ENCODE data around the gene BICRA. TPM values are rescaled to one million over a fixed set of nuclear protein-coding genes. Genes with fewer than 3 reads are reported as not detected.
"Not testable (repeated sequence)": the region's sequence is repeated elsewhere in the genome, so short reads cannot be mapped to it uniquely, and the experiment has no call there.

BICRA gene
- total and polyA plus RNA-seq, 9 of the 15 experiments (the other 6 are each of a cell fraction or from before 2014, with no cell fraction given) = 0.01 to 8.8 (median 1.2) TPM

GRCh38 chr19:47663911-47664771, 55.2 kb downstream of the BICRA start (continued):
- TF ChIP-seq KLF13 (tag; IDR thresholded peaks at IDR 0.05; ENCODE audit: borderline replicate concordance, low read depth) (no peak), NRF1 (conservative IDR thresholded peaks at IDR 0.05 in 1 of 2, IDR thresholded peaks at IDR 0.05 in 1 of 2) (0 out of 4 replicates have a peak, but pooled peaks of 1 of the 2 experiments have one; percentile 16), SMAD2 (IDR thresholded peaks at IDR 0.05; ENCODE audit: low read depth, low read length) (no peak), TEAD4 (IDR thresholded peaks at IDR 0.05; ENCODE audit: low read length) (0 out of 2 replicates have a peak, but pooled peaks have one; percentile 22), TEAD4 (CRISPR knock-in tag; IDR thresholded peaks at IDR 0.05; ENCODE audit: borderline replicate concordance) (no peak), MEF2D (tag; conservative IDR thresholded peaks at IDR 0.05; ENCODE audit: low read depth) (peak; percentile 69; the same call in 1 of the 2 replicates), ATF3 (IDR thresholded peaks at IDR 0.05) (peak; percentile 97), ATF3 (CRISPR knock-in tag; conservative IDR thresholded peaks at IDR 0.05) (no peak)

DNA sequence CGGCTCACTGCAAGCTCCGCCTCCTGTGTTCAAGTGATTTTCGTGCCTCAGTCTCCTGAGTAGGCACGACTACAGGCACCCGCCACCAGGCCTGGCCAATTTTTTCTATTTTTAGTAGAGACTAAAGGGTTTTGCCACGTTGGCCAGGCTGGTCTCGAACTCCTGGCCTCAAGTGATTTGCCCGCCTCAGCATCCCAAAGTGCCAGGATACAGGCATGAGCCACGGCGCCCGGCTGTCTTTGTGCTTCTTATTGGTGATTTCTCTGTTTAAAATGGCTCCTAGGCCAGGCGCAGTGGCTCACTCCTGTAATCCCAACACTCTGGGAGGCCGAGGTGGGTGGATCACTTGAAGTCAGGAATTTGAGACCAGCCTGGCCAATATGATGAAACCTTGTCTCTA, 59.6 kb downstream of the BICRA start:
- in situ Hi-C loops (cut with MboI) = not testable (repeated sequence)

More for the DNA sequence above, 59.6 kb downstream of the BICRA start:
- H3K9me3 ChIP-seq (replicated peaks; ENCODE audit: control insufficient read depth, insufficient read depth, low read depth, low read length); BruUV-seq (replicated peaks); H3K4me2 ChIP-seq (ENCODE audit: insufficient read depth, low read length); H4K20me1 ChIP-seq (replicated peaks; ENCODE audit: control insufficient read depth, insufficient read depth, low read length); H3K27ac ChIP-seq (ENCODE audit: extremely low read depth, low read depth, low read length); H2AFZ ChIP-seq (ENCODE audit: low read depth, low read length); POLR2A ChIA-PET; H3K4me3 ChIP-seq; ATAC-seq; CTCF ChIA-PET (ENCODE audit: low intra/inter-chr PET ratio); H3K9ac ChIP-seq (ENCODE audit: insufficient read depth in 1 of 2, low read depth in 2 of 2, low read length in 2 of 2); FAIRE-seq; H3K36me3 ChIP-seq (ENCODE audit: control insufficient read depth, insufficient read depth, low read length); intact Hi-C loops (cut with micrococcal nuclease); DNase-seq (ENCODE audit: extremely low read depth in 1 of 4, low spot score in 3 of 4); H3K79me2 ChIP-seq (ENCODE audit: control insufficient read depth, insufficient read depth, low read length); H3K27me3 ChIP-seq (ENCODE audit: control insufficient read depth in 2 of 2, insufficient read depth in 2 of 2, low read length in 2 of 2); H3K9me1 ChIP-seq (ENCODE audit: control insufficient read depth, insufficient read depth, low read length): not testable (repeated sequence)
- 87% methylated on average over 10 of the region's 13 CpGs for WGBS (ENCODE audit: insufficient coverage, low coverage, missing lambda C conversion rate)
- H3K4me1 ChIP-seq (replicated peaks in 1 of 2; ENCODE audit: control insufficient read depth in 2 of 2, insufficient read depth in 2 of 2, low read length in 2 of 2) = peaks cover 12 to 13% of the 10 kb centered on the region in 2 experiments

Measured in K562 (cell line).